Esophagus squamous epithelium (tissue), 5 donors: ENCODE results near the gene PRR3. TPM values are rescaled to one million over a fixed set of nuclear protein-coding genes. Genes with fewer than 3 reads are reported as not detected.

Experiments
- DNase-seq: peaks from one replicate; lab custom pipeline; 2025; lab: John Stamatoyannopoulos, UW
- H3K27ac ChIP-seq, 4 donors: fragments of 200-600 bp; sonication (generic); one replicate each; pipeline ENCODE4 v1.5.1; 2016 to 2019; ENCODE audit warnings: mild to moderate bottlenecking in 1 of 4
- H3K27me3 ChIP-seq, 4 donors: fragments of 200-600 bp; sonication (generic); 1 replicate in 3 of 4; 2 replicates in 1 of 4; pipeline versions ENCODE4 v1.5.1 to v1.6.0; 2017 to 2021; ENCODE audit warnings: antibody characterized with exemption in 1 of 4
- H3K36me3 ChIP-seq, 3 donors: fragments of 200-600 bp; sonication (generic); one replicate each; pipeline ENCODE4 v1.5.1; 2016 to 2019
- H3K4me1 ChIP-seq, 3 donors: fragments of 200-600 bp; sonication (generic); one replicate each; pipeline ENCODE4 v1.5.1; 2017 to 2019
- H3K4me3 ChIP-seq, 4 donors: fragments of 200-600 bp; sonication (generic); 1 replicate in 3 of 4; 2 replicates in 1 of 4; pipeline ENCODE4 v1.5.1; 2016 to 2019; ENCODE audit warnings: mild to moderate bottlenecking in 2 of 4, moderate library complexity in 1 of 4
- H3K9me3 ChIP-seq, 3 donors: fragments of 200-600 bp; sonication (generic); one replicate each; pipeline ENCODE4 v1.5.1; 2016 to 2019
- CTCF ChIP-seq, 6 experiments: fragments of 450-650 bp in 4 of 6; fragments of 200-600 bp in 2 of 6; sonication (generic) in 2 of 6; IDR thresholded peaks; one replicate each; pipeline ENCODE4 v1.5.1; 2016 to 2019; ENCODE audit warnings: antibody characterized with exemption in 6 of 6, mild to moderate bottlenecking in 4 of 6, moderate library complexity in 4 of 6
- POLR2A ChIP-seq, 4 donors: fragments of 450-650 bp; IDR thresholded peaks; one replicate each; pipeline ENCODE4 v1.6.1; 2017; ENCODE audit warnings: antibody characterized with exemption in 4 of 4, mild to moderate bottlenecking in 4 of 4, moderate library complexity in 3 of 4
- WGBS, 2 donors: methylation state at CpG; one replicate each; pipeline ENCODE4 v1.1.5; 2018; 5-methylcytosine and 5-hydroxymethylcytosine counted together
- intact Hi-C: fragments of 100-400 bp; cut with DNase I; formaldehyde crosslinking; loops from one replicate; pipeline ENCODE4 v1.15.0; 2022
- total RNA-seq, 4 donors: library from RNA; depleted of rRNA; stranded (reverse); fragments of >200 nt; gene quantifications; one replicate each; pipeline ENCODE4 v1.1.0, GENCODE V29; 2016
- donor health status: DM: yes; HTN: yes; CAD: no.

The PRR3 gene
- total RNA-seq, 4 donors from 2014 or later, result 3.2 to 11.6 (median 5.8) TPM

- WGBS, 2 donors, result 64 to 67% methylated on average over 1 of the region's 1 CpG
- intact Hi-C loops, result no loop called here
- H3K4me3 ChIP-seq, result peak overlapping the region in 3 of 4 donors; percentile 77 to 89 (median 78)
- peaks cover 18 to 65% (median 24%) of the 10 kb centered on the region in 3 donors for H3K4me1 ChIP-seq
- H3K9me3 ChIP-seq, result no peaks in the 10 kb centered on the region
- no peak for DNase-seq
- no peak for TF ChIP-seq POLR2A (IDR thresholded peaks at IDR 0.05)
- TF ChIP-seq CTCF (IDR thresholded peaks at IDR 0.05), result no peak
- no peaks in the 10 kb centered on the region for H3K27me3 ChIP-seq
- peaks cover 0 to 4% (median 0%) of the 10 kb centered on the region in 3 donors for H3K36me3 ChIP-seq
- H3K27ac ChIP-seq, result peak overlapping the region in 3 of 4 donors; percentile 92 to 95 (median 94)
These were observed 13.2 kb downstream of the PRR3 start for GRCh38 chr6:30570263-30570662.

- no peak for TF ChIP-seq CTCF (IDR thresholded peaks at IDR 0.05)
- TF ChIP-seq POLR2A (IDR thresholded peaks at IDR 0.05), result no peak
- no peak for DNase-seq
- Histone ChIP-seq H3K27me3 (no peaks in the 10 kb centered on the region), H3K9me3 (no peaks in the 10 kb centered on the region), H3K4me3 (peak overlapping the region; percentile 75 to 89 (median 78)), H3K27ac (peak overlapping the region; percentile 90 to 95 (median 93)), H3K4me1 (peaks cover 18 to 69% (median 24%) of the 10 kb centered on the region in 3 donors), H3K36me3 (peaks cover 0 to 8% (median 0%) of the 10 kb centered on the region in 3 donors)
- 1% methylated on average over 14 to 17 of the region's 18 CpGs for WGBS, 2 donors
- intact Hi-C loops, result no loop called here
These were observed 13.6 kb downstream of the PRR3 start for GRCh38 chr6:30570740-30571074.

- peaks cover 18 to 66% (median 24%) of the 10 kb centered on the region in 3 donors for H3K4me1 ChIP-seq
- WGBS, 2 donors, result 0 to 1% methylated on average over 22 to 31 of the region's 59 CpGs
- intact Hi-C loops, result no loop called here
These were observed 14.1 kb downstream of the PRR3 start, which contains the start of gene ABCF1 for GRCh38 chr6:30571075-30571761. TSS of gene ABCF1 (plus strand) at chr6:30571442. CDS start at chr6:30571488, 46 bp downstream.

GRCh38 chr6:30571762-30572082 lies 14.6 kb downstream of the PRR3 start:
- no peaks in the 10 kb centered on the region for H3K9me3 ChIP-seq
- H3K4me1 ChIP-seq, result peaks cover 18 to 66% (median 24%) of the 10 kb centered on the region in 3 donors
- WGBS, 2 donors, result 0 to 1% methylated on average over 8 of the region's 8 CpGs
- H3K4me3 ChIP-seq, result peak overlapping the region; percentile 75 to 89 (median 78)
- TF ChIP-seq CTCF (IDR thresholded peaks at IDR 0.05) (no peak), POLR2A (IDR thresholded peaks at IDR 0.05) (no peak)
- peaks cover 0 to 14% (median 0%) of the 10 kb centered on the region in 3 donors for H3K36me3 ChIP-seq
- intact Hi-C loops, result no loop called here
- no peaks in the 10 kb centered on the region for H3K27me3 ChIP-seq
- peak overlapping the region; percentile 90 to 95 (median 93) for H3K27ac ChIP-seq
- DNase-seq, result no peak

More at GRCh38 chr6:30571075-30571761, 14.1 kb downstream of the PRR3 start, which contains the start of gene ABCF1:
- peaks cover 0 to 9% (median 0%) of the 10 kb centered on the region in 3 donors for H3K36me3 ChIP-seq
- H3K9me3 ChIP-seq, result no peaks in the 10 kb centered on the region
- H3K27ac ChIP-seq, result peak within 1 kb of the TSS; percentile 90 to 95 (median 93)
- peak; percentile 83 for DNase-seq
- H3K4me3 ChIP-seq, result peak within 1 kb of the TSS; percentile 75 to 89 (median 78)
- H3K27me3 ChIP-seq, result no peaks in the 10 kb centered on the region
- peak in 3 of 4 donors; percentile 35 to 69 (median 49) for TF ChIP-seq POLR2A (IDR thresholded peaks at IDR 0.05)
- peak in 1 of 6 experiments; percentile 4 for TF ChIP-seq CTCF (IDR thresholded peaks at IDR 0.05)

- no peak for DNase-seq
- no peak for TF ChIP-seq POLR2A (IDR thresholded peaks at IDR 0.05)
- intact Hi-C loops, result no loop called here
- H3K4me3 ChIP-seq, result peak overlapping the region; percentile 75 to 89 (median 78)
- H3K4me1 ChIP-seq, result peaks cover 18 to 66% (median 24%) of the 10 kb centered on the region in 3 donors
- peak overlapping the region; percentile 90 to 95 (median 93) for H3K27ac ChIP-seq
- H3K9me3 ChIP-seq, result no peaks in the 10 kb centered on the region
- peaks cover 0 to 18% (median 0%) of the 10 kb centered on the region in 3 donors for H3K36me3 ChIP-seq
- no peaks in the 10 kb centered on the region for H3K27me3 ChIP-seq
These were observed 15.1 kb downstream of the PRR3 start for GRCh38 chr6:30572148-30572547.
